Prostate gland (tissue), 2 donors: ENCODE data around the gene EEFSEC. TPM values are rescaled to one million over a fixed set of nuclear protein-coding genes. Genes with fewer than 3 reads are reported as not detected.

Experiments
- DNase-seq: peaks from one replicate; pipeline ENCODE4 v3.0.0-alpha.2; 2019; ENCODE audit warnings: low spot score
- H3K27ac ChIP-seq, 2 donors: fragments of 200-600 bp; sonication (generic); 2 replicates each; pipeline ENCODE4 v1.5.1; 2017 to 2019
- H3K27me3 ChIP-seq: fragments of 200-600 bp; sonication (generic); replicated peaks from 2 replicates; pipeline ENCODE4 v1.5.1; 2019; ENCODE audit not compliant: insufficient read depth
- H3K36me3 ChIP-seq, 2 donors: fragments of 200-600 bp; sonication (generic); 1 replicate in 1 of 2; 2 replicates in 1 of 2; pipeline versions ENCODE4 v1.5.1 to v1.8.1; 2017 to 2019
- H3K4me1 ChIP-seq: fragments of 200-600 bp; sonication (generic); replicated peaks from 2 replicates; pipeline ENCODE4 v1.5.1; 2019
- H3K4me3 ChIP-seq, 2 donors: fragments of 200-600 bp; sonication (generic); 2 replicates each; pipeline ENCODE4 v1.5.1; 2017 to 2019
- H3K9me3 ChIP-seq: fragments of 200-600 bp; sonication (generic); 2 replicates; pipeline ENCODE4 v1.5.1; 2017
- CTCF ChIP-seq, 4 experiments: fragments of 200-600 bp in 2 of 4; fragments of 450-650 bp in 2 of 4; sonication (generic) in 2 of 4; IDR thresholded peaks; 1 replicate in 3 of 4; 2 replicates in 1 of 4; pipeline ENCODE4 v1.5.1; 2016 to 2019; ENCODE audit warnings: antibody characterized with exemption in 4 of 4, mild to moderate bottlenecking in 2 of 4, moderate library complexity in 2 of 4
- POLR2A ChIP-seq: fragments of 450-650 bp; IDR thresholded peaks from one replicate; pipeline ENCODE4 v1.6.1; 2016; ENCODE audit warnings: antibody characterized with exemption, mild to moderate bottlenecking
- POLR2AphosphoS5 ChIP-seq: sonication (generic); formaldehyde crosslinking; IDR thresholded peaks from one replicate; pipeline ENCODE4 v1.6.1; 2017; ENCODE audit warnings: antibody characterized with exemption
- WGBS: methylation state at CpG from one replicate; pipeline ENCODE4 v1.1.5; 2018; 5-methylcytosine and 5-hydroxymethylcytosine counted together
- intact Hi-C: fragments of 100-400 bp; cut with DNase I; formaldehyde crosslinking; loops from one replicate; pipeline ENCODE4 v1.14.2; 2022
- total RNA-seq, 2 donors: library from RNA; depleted of rRNA; stranded (reverse); fragments of >200 nt; gene quantifications; one replicate each; pipeline ENCODE4 v1.1.0, GENCODE V29; 2016

Gene EEFSEC
- total RNA-seq, 2 donors from 2014 or later: 24.7 to 26.1 TPM

- Histone ChIP-seq H3K4me1 (peaks cover 44% of the 10 kb centered on the region), H3K27ac (peak overlapping the region; percentile 66 to 70), H3K4me3 (no peak overlapping the region), H3K9me3 (no peaks in the 10 kb centered on the region), H3K36me3 (no peaks in the 10 kb centered on the region), H3K27me3 (no peaks in the 10 kb centered on the region)
- TF ChIP-seq CTCF (IDR thresholded peaks at IDR 0.05): no peak
- TF ChIP-seq POLR2AphosphoS5: no peak
- TF ChIP-seq POLR2A: no peak
- WGBS: 51% methylated on average over 7 of the region's 7 CpGs
- no peak for DNase-seq
- intact Hi-C loops: no loop called here
Observed at GRCh38 chr3:128339491-128340012, 186.3 kb downstream of the EEFSEC start.

- WGBS: 98% methylated on average over 2 of the region's 2 CpGs
- Histone ChIP-seq H3K27ac (no peak overlapping the region), H3K4me1 (peaks cover 36% of the 10 kb centered on the region), H3K27me3 (no peaks in the 10 kb centered on the region), H3K9me3 (no peaks in the 10 kb centered on the region), H3K36me3 (no peaks in the 10 kb centered on the region), H3K4me3 (no peak overlapping the region)
- TF ChIP-seq CTCF (IDR thresholded peaks at IDR 0.05) (no peak), POLR2A (no peak), POLR2AphosphoS5 (no peak)
- intact Hi-C loops: no loop called here
- no peak for DNase-seq
Observed at GRCh38 chr3:128340198-128340903, 187.1 kb downstream of the EEFSEC start.

- intact Hi-C loops: no loop called here
- Histone ChIP-seq H3K4me1 (peaks cover 35% of the 10 kb centered on the region), H3K4me3 (no peak overlapping the region), H3K27me3 (no peaks in the 10 kb centered on the region), H3K36me3 (no peaks in the 10 kb centered on the region), H3K27ac (no peak overlapping the region), H3K9me3 (no peaks in the 10 kb centered on the region)
- DNase-seq: no peak
- TF ChIP-seq POLR2A (no peak), CTCF (IDR thresholded peaks at IDR 0.05) (no peak), POLR2AphosphoS5 (no peak)
- WGBS: 96% methylated on average over 13 of the region's 13 CpGs
Observed at GRCh38 chr3:128340904-128341555, 187.7 kb downstream of the EEFSEC start.

- no peak overlapping the region for H3K27ac ChIP-seq
- WGBS: 94% methylated on average over 12 of the region's 12 CpGs
- no peak overlapping the region for H3K4me3 ChIP-seq
- no peaks in the 10 kb centered on the region for H3K27me3 ChIP-seq
- intact Hi-C loops: no loop called here
- TF ChIP-seq CTCF (IDR thresholded peaks at IDR 0.05) (no peak), POLR2AphosphoS5 (no peak), POLR2A (no peak)
- no peak for DNase-seq
- peaks cover 28% of the 10 kb centered on the region for H3K4me1 ChIP-seq
- H3K36me3 ChIP-seq: no peaks in the 10 kb centered on the region
- H3K9me3 ChIP-seq: no peaks in the 10 kb centered on the region
Observed at GRCh38 chr3:128341659-128342395, 188.5 kb downstream of the EEFSEC start.
